ENCODE measurements around the gene DCAF17. TPM values are rescaled to one million over a fixed set of nuclear protein-coding genes. Genes with fewer than 3 reads are reported as not detected.

Gene DCAF17
- total RNA-seq: 19.2 and 21.9 TPM in 2 replicates
- long read RNA-seq, full-length matches to known transcripts: 4 of 23 reads
- long read RNA-seq, partial matches to known transcripts: 3 of 23 reads
- long read RNA-seq, other reads (novel, unspliced or antisense): 16 of 23 reads

DNA sequence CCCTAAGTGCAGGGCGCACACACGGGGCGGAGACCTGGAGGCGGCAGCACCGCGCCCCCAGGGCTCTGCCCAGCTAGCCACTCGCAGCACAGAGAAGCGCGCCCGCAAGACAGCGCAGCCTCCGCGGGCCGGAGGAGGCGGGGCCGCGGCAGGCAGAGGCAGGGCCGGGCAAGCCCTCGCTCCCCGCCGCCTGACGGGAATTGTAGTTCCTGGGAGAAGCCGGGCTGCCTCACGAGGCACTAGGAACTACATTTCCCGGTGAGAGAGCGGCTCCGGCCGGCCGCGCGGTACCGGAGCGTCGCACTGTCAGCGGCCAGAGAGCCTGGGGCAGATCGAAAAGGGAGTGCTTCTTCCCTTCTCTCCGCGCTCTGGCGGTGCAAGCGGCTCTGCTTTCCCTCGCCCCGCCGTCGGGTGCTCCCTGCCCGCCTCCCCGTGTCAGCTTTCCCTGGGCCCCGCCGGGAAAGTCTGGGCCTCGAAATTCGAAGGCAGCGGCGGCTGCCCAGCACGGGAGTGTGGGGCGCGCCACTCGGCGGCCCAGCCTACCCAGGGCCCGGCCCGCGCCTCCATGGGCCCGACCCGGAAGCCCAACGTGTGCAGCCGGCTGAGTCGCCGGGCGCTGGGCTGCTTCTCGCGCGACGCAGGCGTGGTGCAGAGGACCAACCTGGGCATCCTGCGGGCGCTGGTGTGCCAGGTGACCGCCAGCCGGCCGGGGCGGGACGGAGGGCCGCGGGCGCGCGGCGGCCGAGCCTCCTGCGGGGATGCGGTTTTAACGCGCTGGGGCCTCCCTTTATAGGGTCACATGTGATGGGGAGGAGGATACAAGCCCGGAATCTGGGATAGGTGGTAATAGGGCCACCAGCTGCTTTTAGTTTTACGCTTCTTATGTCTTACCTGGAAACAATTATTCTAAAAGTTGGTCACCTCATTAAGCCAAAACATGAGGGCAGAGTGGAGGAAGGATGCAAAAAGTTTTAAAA lies at the start of gene DCAF17:
TSS of gene DCAF17 (plus strand) at position 214 of the 977 bp plus-strand sequence. CDS start at position 566, 352 bp downstream.
- Mint-ChIP-seq H3K27ac (ENCODE audit: unreplicated experiment) (peak within 1 kb of the TSS; percentile 92), H3K36me3 (ENCODE audit: unreplicated experiment) (peaks cover 33% of the 10 kb centered on the region), H3K4me1 (ENCODE audit: unreplicated experiment) (peaks cover 30% of the 10 kb centered on the region), H3K4me3 (ENCODE audit: unreplicated experiment) (peak within 1 kb of the TSS; percentile 87), H3K27me3 (ENCODE audit: unreplicated experiment) (no peaks in the 10 kb centered on the region), H3K9me3 (ENCODE audit: unreplicated experiment) (peaks cover 4% of the 10 kb centered on the region)
- DNase-seq (ENCODE audit: extremely low spot score, unreplicated experiment): peak; percentile 98
- TF ChIP-seq CTCF (IDR thresholded peaks at IDR 0.05): no peak

DNA sequence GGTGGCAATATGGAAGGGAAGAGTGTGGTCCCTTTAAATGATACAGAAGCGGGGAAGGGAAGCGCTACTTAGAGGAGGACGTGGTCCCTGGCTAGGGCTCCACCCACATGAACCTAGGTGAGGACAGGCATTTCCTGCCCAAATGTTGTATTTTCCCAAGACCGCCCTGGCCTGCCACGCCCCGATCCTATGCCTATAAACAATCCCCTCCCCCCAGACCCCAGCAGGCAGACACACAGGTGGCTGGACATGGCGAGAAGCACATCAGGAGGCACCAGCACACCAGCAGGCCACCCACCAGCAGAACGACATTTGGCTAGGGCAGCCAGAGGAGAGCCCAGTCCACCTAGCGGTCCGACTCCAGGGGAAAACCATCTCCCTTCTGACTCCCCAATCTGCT lies 47.4 kb upstream of the DCAF17 start:
- H3K4me3 Mint-ChIP-seq (ENCODE audit: unreplicated experiment): no peak overlapping the region
- no peak for TF ChIP-seq CTCF (IDR thresholded peaks at IDR 0.05)
- DNase-seq (ENCODE audit: extremely low spot score, unreplicated experiment): no peak
- H3K9me3 Mint-ChIP-seq (ENCODE audit: unreplicated experiment): peaks cover under 1% of the 10 kb centered on the region
- H3K27ac Mint-ChIP-seq (ENCODE audit: unreplicated experiment): no peak overlapping the region
- no peaks in the 10 kb centered on the region for H3K27me3 Mint-ChIP-seq (ENCODE audit: unreplicated experiment)
- H3K36me3 Mint-ChIP-seq (ENCODE audit: unreplicated experiment): peaks cover 7% of the 10 kb centered on the region
- H3K4me1 Mint-ChIP-seq (ENCODE audit: unreplicated experiment): peaks cover 17% of the 10 kb centered on the region

GRCh38 chr2:171387052-171387451 lies 47.0 kb upstream of the DCAF17 start:
- TF ChIP-seq CTCF (IDR thresholded peaks at IDR 0.05): no peak
- Mint-ChIP-seq H3K9me3 (ENCODE audit: unreplicated experiment) (no peaks in the 10 kb centered on the region), H3K27me3 (ENCODE audit: unreplicated experiment) (no peaks in the 10 kb centered on the region), H3K36me3 (ENCODE audit: unreplicated experiment) (peaks cover 7% of the 10 kb centered on the region), H3K27ac (ENCODE audit: unreplicated experiment) (no peak overlapping the region), H3K4me1 (ENCODE audit: unreplicated experiment) (peaks cover 21% of the 10 kb centered on the region), H3K4me3 (ENCODE audit: unreplicated experiment) (no peak overlapping the region)
- no peak for DNase-seq (ENCODE audit: extremely low spot score, unreplicated experiment)

DNA sequence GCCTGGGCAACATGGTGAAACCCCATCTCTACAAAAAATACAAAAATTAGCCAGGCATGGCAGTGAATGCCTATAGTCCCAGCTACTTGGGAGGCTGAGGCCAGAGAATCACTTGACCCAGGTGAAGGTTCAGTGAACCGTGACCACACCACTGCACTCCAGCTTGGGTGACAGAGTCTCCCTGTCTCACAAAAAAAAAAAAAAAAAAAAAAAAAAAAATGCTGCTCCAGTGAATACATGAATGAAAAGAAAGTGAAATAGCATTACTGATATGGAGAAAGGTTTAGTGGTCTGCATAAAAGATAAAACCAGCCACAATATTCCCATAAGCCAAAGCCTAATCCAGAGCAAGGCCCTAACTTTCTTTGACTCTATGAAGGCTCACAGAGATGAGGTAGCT lies 44.7 kb upstream of the DCAF17 start:
- Mint-ChIP-seq H3K9me3 (ENCODE audit: unreplicated experiment) (no peaks in the 10 kb centered on the region), H3K27me3 (ENCODE audit: unreplicated experiment) (no peaks in the 10 kb centered on the region), H3K36me3 (ENCODE audit: unreplicated experiment) (peaks cover 2% of the 10 kb centered on the region), H3K27ac (ENCODE audit: unreplicated experiment) (no peak overlapping the region), H3K4me1 (ENCODE audit: unreplicated experiment) (peaks cover 27% of the 10 kb centered on the region), H3K4me3 (ENCODE audit: unreplicated experiment) (no peak overlapping the region)
- no peak for TF ChIP-seq CTCF (IDR thresholded peaks at IDR 0.05)
- no peak for DNase-seq (ENCODE audit: extremely low spot score, unreplicated experiment)

DNA sequence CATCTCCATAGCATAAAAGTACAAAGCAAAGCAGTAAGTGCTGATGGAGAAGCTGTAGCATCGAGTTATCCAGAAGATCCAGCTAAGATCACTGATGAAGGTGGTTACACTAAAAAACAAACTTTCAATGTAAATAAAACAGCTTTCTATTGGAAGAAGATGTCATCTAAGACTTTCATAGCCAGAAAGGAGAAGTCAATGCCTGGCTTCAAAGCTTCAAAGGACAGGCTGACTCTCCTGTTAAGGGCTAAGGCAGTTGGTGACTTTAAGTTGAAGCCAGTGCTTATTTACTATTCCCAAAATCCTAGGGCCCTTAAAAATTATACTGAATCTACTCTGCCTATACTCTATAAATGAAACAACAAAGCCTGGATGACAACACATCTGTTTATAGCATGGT lies 44.2 kb upstream of the DCAF17 start:
- H3K4me1 Mint-ChIP-seq (ENCODE audit: unreplicated experiment): peaks cover 27% of the 10 kb centered on the region
- TF ChIP-seq CTCF (IDR thresholded peaks at IDR 0.05): no peak
- no peaks in the 10 kb centered on the region for H3K9me3 Mint-ChIP-seq (ENCODE audit: unreplicated experiment)
- H3K27ac Mint-ChIP-seq (ENCODE audit: unreplicated experiment): no peak overlapping the region
- peaks cover 2% of the 10 kb centered on the region for H3K36me3 Mint-ChIP-seq (ENCODE audit: unreplicated experiment)
- no peaks in the 10 kb centered on the region for H3K27me3 Mint-ChIP-seq (ENCODE audit: unreplicated experiment)
- DNase-seq (ENCODE audit: extremely low spot score, unreplicated experiment): no peak
- no peak overlapping the region for H3K4me3 Mint-ChIP-seq (ENCODE audit: unreplicated experiment)
